GM21367 (cell line): Measurements from ENCODE around the gene NDUFA11.

Experiments used
- ATAC-seq: cut with Tn5 transposase; IDR thresholded peaks from one replicate; pipeline ENCODE4 v1.9.1; 2021; ENCODE audit not compliant: unreplicated experiment

The NDUFA11 gene

GRCh38 chr19:5932609-5933262 lies 29.1 kb upstream of the NDUFA11 start:
- no peak for ATAC-seq

- no peak for ATAC-seq
These were observed 28.6 kb upstream of the NDUFA11 start for GRCh38 chr19:5932146-5932545.

- ATAC-seq: no peak
These were observed 27.7 kb upstream of the NDUFA11 start for GRCh38 chr19:5931251-5931650.

GRCh38 chr19:5929625-5930024 lies 26.0 kb upstream of the NDUFA11 start:
- ATAC-seq: no peak

GRCh38 chr19:5929179-5929578 lies 25.6 kb upstream of the NDUFA11 start:
- no peak for ATAC-seq

GRCh38 chr19:5927441-5927821 lies 23.8 kb upstream of the NDUFA11 start:
- ATAC-seq: peak; percentile 42

GRCh38 chr19:5926641-5927440 lies 23.3 kb upstream of the NDUFA11 start:
- no peak for ATAC-seq

GRCh38 chr19:5925830-5926427 lies 22.3 kb upstream of the NDUFA11 start:
- no peak for ATAC-seq

GRCh38 chr19:5923356-5923755 lies 19.8 kb upstream of the NDUFA11 start:
- no peak for ATAC-seq

GRCh38 chr19:5922161-5922545 lies 18.6 kb upstream of the NDUFA11 start:
- no peak for ATAC-seq

- ATAC-seq: no peak
These were observed 18.0 kb upstream of the NDUFA11 start for GRCh38 chr19:5921516-5922160.

GRCh38 chr19:5918463-5919079 lies 15.0 kb upstream of the NDUFA11 start:
- ATAC-seq: no peak

GRCh38 chr19:5917431-5918107 lies 14.0 kb upstream of the NDUFA11 start:
- no peak for ATAC-seq

GRCh38 chr19:5916181-5916708 lies 12.7 kb upstream of the NDUFA11 start:
- ATAC-seq: no peak

- no peak for ATAC-seq
These were observed 12.2 kb upstream of the NDUFA11 start for GRCh38 chr19:5915782-5916165.

- ATAC-seq: no peak
These were observed 11.6 kb upstream of the NDUFA11 start for GRCh38 chr19:5914946-5915781.

- no peak for ATAC-seq
These were observed 10.8 kb upstream of the NDUFA11 start for GRCh38 chr19:5914358-5914774.

GRCh38 chr19:5913739-5914357 lies 10.3 kb upstream of the NDUFA11 start, which contains the start of gene CAPS:
Gene CAPS (plus strand): TSS chr19:5914254. CDS start chr19:5914407, 153 bp downstream.
- no peak for ATAC-seq

GRCh38 chr19:5911366-5911765 lies 7.8 kb upstream of the NDUFA11 start:
- ATAC-seq: no peak
